OCI-LY7 (cell line): ENCODE results near the gene LSR. TPM values are rescaled to one million over a fixed set of nuclear protein-coding genes. Genes with fewer than 3 reads are reported as not detected.

Source experiments
- BruUV-seq: library from RNA; stranded (reverse); fragments of 400-500 nt; replicated peaks from 2 replicates; lab custom pipeline; 2021; lab: Mats Ljungman, UMichigan
- CTCF ChIA-PET: fragments of 300-600 bp; sonication (Branson Sonifier 250); formaldehyde crosslinking; loops from one replicate; lab custom pipeline; 2022; ENCODE audit warnings: antibody characterized with exemption; ENCODE audit not compliant: unreplicated experiment; lab: Charles Lee
- POLR2A ChIA-PET: fragments of 300-600 bp; sonication (Branson Sonifier 250); formaldehyde crosslinking; loops from one replicate; lab custom pipeline; 2022; ENCODE audit warnings: antibody characterized with exemption; lab: Charles Lee
- DNase-seq: peaks from one replicate; pipeline ENCODE4 v3.0.0-alpha.2; 2015; ENCODE audit warnings: low spot score
- H2AFZ ChIP-seq: fragments of 200-600 bp; sonication (generic), shearing (Covaris generic); 2 replicates; pipeline ENCODE4 v1.6.1; 2014; ENCODE audit warnings: mild to moderate bottlenecking, antibody characterized with exemption, low read length, moderate library complexity
- H3K27ac ChIP-seq: fragments of 200-600 bp; sonication (generic); 2 replicates; pipeline ENCODE4 v1.5.1; 2014; ENCODE audit warnings: mixed run types, low read depth, mild to moderate bottlenecking, moderate library complexity, low read length, inconsistent platforms; ENCODE audit not compliant: poor library complexity, severe bottlenecking
- H3K36me3 ChIP-seq: fragments of 200-600 bp; sonication (generic); 2 replicates; pipeline ENCODE4 v1.6.1; 2014; ENCODE audit warnings: mild to moderate bottlenecking, antibody characterized with exemption, low read length, moderate library complexity, mixed read lengths; ENCODE audit not compliant: insufficient read depth
- H3K4me1 ChIP-seq: fragments of 200-600 bp; sonication (generic); 2 replicates; pipeline ENCODE4 v1.5.1; 2014; ENCODE audit warnings: mild to moderate bottlenecking, low read length; ENCODE audit not compliant: insufficient read depth, poor library complexity, severe bottlenecking
- H3K4me2 ChIP-seq: fragments of 200-600 bp; sonication (generic); 2 replicates; pipeline ENCODE4 v1.6.1; 2014; ENCODE audit warnings: mild to moderate bottlenecking, low read length
- H3K4me3 ChIP-seq: fragments of 200-600 bp; sonication (generic); 2 replicates; pipeline ENCODE4 v1.5.1; 2014; ENCODE audit warnings: mild to moderate bottlenecking, low read depth, low read length; ENCODE audit not compliant: poor library complexity, severe bottlenecking
- H3K79me2 ChIP-seq: fragments of 200-600 bp; sonication (generic); 2 replicates; pipeline ENCODE4 v1.6.1; 2016; ENCODE audit warnings: low read depth, mild to moderate bottlenecking, low read length, moderate library complexity, mixed read lengths; ENCODE audit not compliant: insufficient read depth
- H3K9me2 ChIP-seq: fragments of 200-600 bp; sonication (generic); 2 replicates; pipeline ENCODE4 v1.6.1; 2016; ENCODE audit warnings: mild to moderate bottlenecking, low read length, mixed read lengths; ENCODE audit not compliant: insufficient read depth
- H3K9me3 ChIP-seq: fragments of 200-600 bp; sonication (generic); 2 replicates; pipeline ENCODE4 v1.6.1; 2014; ENCODE audit warnings: mild to moderate bottlenecking, mixed run types, low read length, mixed read lengths
- H4K20me1 ChIP-seq: fragments of 200-600 bp; sonication (generic); 2 replicates; pipeline ENCODE4 v1.6.1; 2014; ENCODE audit warnings: mild to moderate bottlenecking, antibody characterized with exemption, low read length, moderate library complexity, mixed read lengths; ENCODE audit not compliant: insufficient read depth
- CTCF ChIP-seq: fragments of 200-600 bp; sonication (generic); conservative IDR thresholded peaks from 2 replicates; pipeline ENCODE4 v1.5.1; 2014; ENCODE audit warnings: mild to moderate bottlenecking, antibody characterized with exemption, low read length, moderate library complexity, mixed read lengths
- EZH2phosphoT487 ChIP-seq: fragments of 200-600 bp; sonication (generic); IDR thresholded peaks from 2 replicates; pipeline ENCODE4 v1.6.1; 2018; ENCODE audit warnings: low read depth, borderline replicate concordance, mild to moderate bottlenecking, mixed run types, antibody characterized with exemption, low read length, moderate library complexity, mixed read lengths
- intact Hi-C: fragments of 100-400 bp; cut with micrococcal nuclease; formaldehyde crosslinking; loops from one replicate; pipeline ENCODE4 v1.10.0; 2022; ENCODE audit not compliant: unreplicated experiment
- total RNA-seq, 2 experiments: library from RNA; depleted of rRNA in 1 of 2; stranded (reverse); fragments of >200 nt in 1 of 2; shearing (Covaris generic) in 1 of 2; gene quantifications; 2 replicates each; pipeline ENCODE4 v1.2.3, GENCODE V29; 2014 to 2022

LSR gene
- total RNA-seq, 2 experiments from 2014 or later, result 15.0 to 33.6 TPM

DNA sequence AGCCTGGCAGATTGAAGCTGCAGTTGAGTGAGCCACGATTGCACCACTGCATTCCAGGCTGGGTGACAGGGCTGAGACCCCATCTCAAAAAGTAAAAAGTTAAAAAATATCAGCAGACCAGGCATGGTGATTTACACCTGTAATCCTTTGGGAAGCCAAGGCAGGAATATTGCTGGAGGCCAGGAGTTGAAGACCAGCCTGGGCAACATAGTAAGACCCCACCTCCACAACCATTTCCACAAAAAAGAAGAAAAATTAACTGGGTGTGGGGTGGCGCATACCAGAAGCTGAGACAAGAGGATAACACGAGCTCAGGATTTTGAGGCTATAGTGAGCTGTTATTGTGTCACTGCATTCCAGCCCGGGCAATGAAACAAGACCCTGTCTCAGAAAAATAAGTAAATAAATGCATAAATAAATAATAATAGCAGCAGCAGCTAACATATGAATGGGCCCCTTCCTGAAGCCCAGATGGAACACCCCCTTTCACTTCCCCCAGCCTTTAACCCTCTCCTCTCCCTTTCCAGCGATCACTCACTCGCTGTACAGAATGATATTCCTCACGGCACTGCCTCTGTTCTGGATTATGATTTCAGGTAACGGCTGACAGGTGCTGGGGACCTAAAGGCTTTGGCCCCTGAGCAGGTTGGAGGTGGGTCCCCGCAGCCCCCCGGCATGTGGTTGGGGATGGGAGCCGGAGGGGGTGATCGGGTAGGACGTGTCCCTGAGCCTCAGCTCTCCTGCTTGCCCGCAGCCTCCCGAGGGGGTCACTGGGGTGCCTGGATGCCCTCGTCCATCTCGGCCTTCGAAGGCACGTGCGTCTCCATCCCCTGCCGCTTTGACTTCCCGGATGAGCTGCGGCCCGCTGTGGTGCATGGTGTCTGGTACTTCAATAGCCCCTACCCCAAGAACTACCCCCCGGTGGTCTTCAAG is 46.3 kb downstream of the LSR start:
- POLR2A ChIA-PET, result interaction anchor here (0.5 to 2.7 kb wide), 8 partner anchors 9 to 54 kb away, joined by 3 to 14 read pairs (median 4); no protein-coding TSS in a partner anchor
- intact Hi-C loops, result loop anchor here (1.0 to 5.0 kb wide), 2 partner anchors 32 to 83 kb away; no protein-coding TSS in a partner anchor
- H3K27ac ChIP-seq, result peak overlapping the region; percentile 88

DNA sequence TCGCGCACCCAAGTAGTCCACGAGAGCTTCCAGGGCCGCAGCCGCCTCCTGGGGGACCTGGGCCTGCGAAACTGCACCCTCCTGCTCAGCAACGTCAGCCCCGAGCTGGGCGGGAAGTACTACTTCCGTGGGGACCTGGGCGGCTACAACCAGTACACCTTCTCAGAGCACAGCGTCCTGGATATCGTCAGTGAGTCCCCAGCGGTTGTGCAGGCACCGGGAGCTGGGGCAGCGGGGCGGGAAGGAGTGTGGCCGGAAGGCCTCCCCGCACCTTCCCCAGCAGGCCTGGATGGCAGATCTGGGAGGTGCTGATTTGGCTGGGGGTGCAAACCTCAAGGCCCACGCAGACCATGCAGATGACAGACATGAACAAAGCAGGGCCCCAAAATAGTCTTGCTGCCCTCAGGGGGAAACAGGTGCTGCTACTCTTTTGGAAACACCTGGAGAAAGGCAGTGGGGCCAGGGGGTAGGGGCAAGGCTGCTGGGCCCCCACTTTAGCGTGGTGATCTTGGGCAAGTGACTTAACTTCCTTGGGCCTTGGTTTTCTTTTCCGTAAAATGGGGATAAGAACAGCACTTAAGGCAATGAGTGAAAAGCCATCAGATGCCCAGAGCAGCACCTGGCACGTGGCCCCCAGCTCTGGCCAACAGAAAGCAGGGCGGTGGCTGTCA is 47.1 kb downstream of the LSR start:
- CTCF ChIA-PET, result interaction anchor here (0.5 to 0.9 kb wide), 3 partner anchors 9 to 35 kb away, joined by 3 to 4 read pairs (median 3); no protein-coding TSS in a partner anchor
- no peaks in the 10 kb centered on the region for H4K20me1 ChIP-seq

More for the DNA sequence above, 46.3 kb downstream of the LSR start:
- TF ChIP-seq EZH2phosphoT487 (no peak), CTCF (no peak)
- DNase-seq, result peak; percentile 47
- BruUV-seq, result TSS peak; percentile 79
- H2AFZ ChIP-seq, result peak overlapping the region; percentile 22
- peak overlapping the region; percentile 63 for H3K4me3 ChIP-seq
- H3K9me2 ChIP-seq, result no peaks in the 10 kb centered on the region
- no peaks in the 10 kb centered on the region for H3K79me2 ChIP-seq
- H3K4me1 ChIP-seq, result peaks cover 85% of the 10 kb centered on the region
- H4K20me1 ChIP-seq, result no peaks in the 10 kb centered on the region
- peak overlapping the region; percentile 80 for H3K4me2 ChIP-seq
- CTCF ChIA-PET, result interaction anchor here (0.6 to 1.0 kb wide), 2 partner anchors 10 to 154 kb away, joined by 3 read pairs; no protein-coding TSS in a partner anchor
- no peaks in the 10 kb centered on the region for H3K9me3 ChIP-seq
- 0 out of 2 replicates have a peak, but pooled peaks cover 3% of the 10 kb centered on the region for H3K36me3 ChIP-seq

More for the DNA sequence above, 47.1 kb downstream of the LSR start:
- intact Hi-C loops, result loop anchor here (1.0 to 5.0 kb wide), 5 partner anchors 25 to 84 kb away; no protein-coding TSS in a partner anchor
- POLR2A ChIA-PET, result interaction anchor here (0.7 to 2.7 kb wide), 8 partner anchors 8 to 210 kb away, joined by 3 to 14 read pairs (median 4); no protein-coding TSS in a partner anchor
- H3K4me1 ChIP-seq, result peaks cover 87% of the 10 kb centered on the region
- DNase-seq, result peak; percentile 92
- no TSS peak for BruUV-seq
- no peaks in the 10 kb centered on the region for H3K9me2 ChIP-seq
- H3K9me3 ChIP-seq, result no peaks in the 10 kb centered on the region
- TF ChIP-seq EZH2phosphoT487, result no peak
- no peak for TF ChIP-seq CTCF
- H3K79me2 ChIP-seq, result no peaks in the 10 kb centered on the region
- peak overlapping the region; percentile 22; the same call in 1 of the 2 replicates for H2AFZ ChIP-seq
- peak overlapping the region; percentile 88 for H3K27ac ChIP-seq
- peak overlapping the region; percentile 80 for H3K4me2 ChIP-seq
- H3K4me3 ChIP-seq, result peak overlapping the region; percentile 63
- H3K36me3 ChIP-seq, result 0 out of 2 replicates have a peak, but pooled peaks cover 3% of the 10 kb centered on the region
